ENCODE measurements around the gene HARS2. TPM values are rescaled to one million over a fixed set of nuclear protein-coding genes. Genes with fewer than 3 reads are reported as not detected.
"Not testable (repeated sequence)": the region's sequence is repeated elsewhere in the genome, so short reads cannot be mapped to it uniquely, and the experiment has no call there.

The HARS2 gene
- total and polyA plus RNA-seq, 4 donors, result 15.6 to 37.2 (median 21.7) TPM

GRCh38 chr5:140713562-140714094 lies 22.4 kb downstream of the HARS2 start:
- ATAC-seq (ENCODE audit: insufficient read depth, low FRiP score), result no peak
- H3K36me3 ChIP-seq (ENCODE audit: control insufficient read depth in 4 of 4, insufficient read depth in 4 of 4, low read length in 4 of 4), result no peaks in the 10 kb centered on the region

GRCh38 chr5:140716238-140716637 lies 25.0 kb downstream of the HARS2 start:
- H3K4me3 ChIP-seq; ATAC-seq (ENCODE audit: insufficient read depth, low FRiP score); H3K27ac ChIP-seq (ENCODE audit: low read depth in 1 of 2, low read length in 1 of 2); DNase-seq; H3K9me3 ChIP-seq (ENCODE audit: control insufficient read depth in 4 of 4, insufficient read depth in 3 of 4, low read length in 3 of 4); H3K27me3 ChIP-seq (ENCODE audit: control insufficient read depth in 3 of 3, insufficient read depth in 3 of 3, low read length in 2 of 3); H3K9ac ChIP-seq (ENCODE audit: insufficient read depth in 1 of 2, low read length in 2 of 2); H3K36me3 ChIP-seq (ENCODE audit: control insufficient read depth in 4 of 4, insufficient read depth in 4 of 4, low read length in 4 of 4); H3K4me1 ChIP-seq (ENCODE audit: control insufficient read depth in 5 of 5, insufficient read depth in 5 of 5, low read length in 5 of 5): not testable (repeated sequence)
- 97 to 100% methylated on average over 2 of the region's 2 CpGs for WGBS, 2 donors

More at GRCh38 chr5:140713562-140714094, 22.4 kb downstream of the HARS2 start:
- TF ChIP-seq CTCF (IDR thresholded peaks at IDR 0.05; ENCODE audit: control extremely low read depth, extremely low read depth), result no peak
- no peak overlapping the region for H3K9ac ChIP-seq (ENCODE audit: insufficient read depth in 1 of 2, low read length in 2 of 2)
- H3K9me3 ChIP-seq (ENCODE audit: control insufficient read depth in 4 of 4, insufficient read depth in 3 of 4, low read length in 3 of 4), result no peaks in the 10 kb centered on the region
- 82 to 87% methylated on average over 1 of the region's 1 CpG for WGBS, 2 donors
- DNase-seq, result no peak
- no peaks in the 10 kb centered on the region for H3K4me1 ChIP-seq (ENCODE audit: control insufficient read depth in 5 of 5, insufficient read depth in 5 of 5, low read length in 5 of 5)
- no peaks in the 10 kb centered on the region for H3K27me3 ChIP-seq (ENCODE audit: control insufficient read depth in 3 of 3, insufficient read depth in 3 of 3, low read length in 2 of 3)
- H3K27ac ChIP-seq (ENCODE audit: low read depth in 1 of 2, low read length in 1 of 2), result no peak overlapping the region
- H3K4me3 ChIP-seq, result no peak overlapping the region

GRCh38 chr5:140718266-140718592 lies 27.0 kb downstream of the HARS2 start:
- Histone ChIP-seq H3K9ac (ENCODE audit: insufficient read depth in 1 of 2, low read length in 2 of 2) (no peak overlapping the region), H3K4me3 (no peak overlapping the region), H3K9me3 (ENCODE audit: control insufficient read depth in 4 of 4, insufficient read depth in 3 of 4, low read length in 3 of 4) (no peaks in the 10 kb centered on the region), H3K4me1 (ENCODE audit: control insufficient read depth in 5 of 5, insufficient read depth in 5 of 5, low read length in 5 of 5) (no peaks in the 10 kb centered on the region), H3K27me3 (ENCODE audit: control insufficient read depth in 3 of 3, insufficient read depth in 3 of 3, low read length in 2 of 3) (no peaks in the 10 kb centered on the region), H3K36me3 (ENCODE audit: control insufficient read depth in 4 of 4, insufficient read depth in 4 of 4, low read length in 4 of 4) (no peaks in the 10 kb centered on the region), H3K27ac (ENCODE audit: low read depth in 1 of 2, low read length in 1 of 2) (no peak overlapping the region)
- ATAC-seq (ENCODE audit: insufficient read depth, low FRiP score), result no peak
- no peak for DNase-seq
- no peak for TF ChIP-seq CTCF (IDR thresholded peaks at IDR 0.05; ENCODE audit: control extremely low read depth, extremely low read depth)
- 83 to 84% methylated on average over 7 of the region's 7 CpGs for WGBS, 2 donors

GRCh38 chr5:140720738-140721137 lies 29.5 kb downstream of the HARS2 start:
- not testable (repeated sequence) for H3K9ac ChIP-seq (ENCODE audit: insufficient read depth in 1 of 2, low read length in 2 of 2); ATAC-seq (ENCODE audit: insufficient read depth, low FRiP score)
- 55 to 75% methylated on average over 5 to 6 of the region's 6 CpGs for WGBS, 2 donors

GRCh38 chr5:140721395-140721794 lies 30.1 kb downstream of the HARS2 start:
- not testable (repeated sequence) for ATAC-seq (ENCODE audit: insufficient read depth, low FRiP score); H3K9ac ChIP-seq (ENCODE audit: insufficient read depth in 1 of 2, low read length in 2 of 2); H3K36me3 ChIP-seq (ENCODE audit: control insufficient read depth in 4 of 4, insufficient read depth in 4 of 4, low read length in 4 of 4); DNase-seq; H3K27me3 ChIP-seq (ENCODE audit: control insufficient read depth in 3 of 3, insufficient read depth in 3 of 3, low read length in 2 of 3); H3K9me3 ChIP-seq (ENCODE audit: control insufficient read depth in 4 of 4, insufficient read depth in 3 of 4, low read length in 3 of 4); H3K27ac ChIP-seq (ENCODE audit: low read depth in 1 of 2, low read length in 1 of 2); H3K4me3 ChIP-seq; H3K4me1 ChIP-seq (ENCODE audit: control insufficient read depth in 5 of 5, insufficient read depth in 5 of 5, low read length in 5 of 5)
- WGBS, 2 donors, result 77 to 82% methylated on average over 5 of the region's 5 CpGs

More at GRCh38 chr5:140720738-140721137, 29.5 kb downstream of the HARS2 start:
- not testable (repeated sequence) for H3K4me3 ChIP-seq; H3K27ac ChIP-seq (ENCODE audit: low read depth in 1 of 2, low read length in 1 of 2); H3K4me1 ChIP-seq (ENCODE audit: control insufficient read depth in 5 of 5, insufficient read depth in 5 of 5, low read length in 5 of 5); DNase-seq; H3K36me3 ChIP-seq (ENCODE audit: control insufficient read depth in 4 of 4, insufficient read depth in 4 of 4, low read length in 4 of 4); H3K9me3 ChIP-seq (ENCODE audit: control insufficient read depth in 4 of 4, insufficient read depth in 3 of 4, low read length in 3 of 4); H3K27me3 ChIP-seq (ENCODE audit: control insufficient read depth in 3 of 3, insufficient read depth in 3 of 3, low read length in 2 of 3)

Measured in lung (tissue), 12 donors.